Heart left ventricle (tissue), 16 donors: ENCODE results near the gene PSMG4. TPM values are rescaled to one million over a fixed set of nuclear protein-coding genes. Genes with fewer than 3 reads are reported as not detected.
"Not testable (repeated sequence)": the region's sequence is repeated elsewhere in the genome, so short reads cannot be mapped to it uniquely, and the experiment has no call there.

Experiments
- ATAC-seq, 4 donors: fragments of 200-7000 bp; cut with Tn5 transposase; one replicate each; pipeline ENCODE4 v1.9.1; 2020 to 2022; ENCODE audit warnings: moderate library complexity in 4 of 4, mild to moderate bottlenecking in 3 of 4, moderate number of reproducible peaks in 1 of 4
- DNase-seq, 5 donors: peaks; one replicate each; pipeline ENCODE4 v3.0.0-alpha.2; 2020
- H3K27ac ChIP-seq, 12 donors: fragments of 200-600 bp; sonication (generic) in 4 of 12; one replicate each; pipeline versions ENCODE4 v1.5.0 to v1.8.0; 2016 to 2022; ENCODE audit warnings: mild to moderate bottlenecking in 2 of 12
- H3K27me3 ChIP-seq, 9 donors: fragments of 200-600 bp; sonication (generic) in 2 of 9; one replicate each; pipeline versions ENCODE4 v1.5.1 to v1.8.0; 2016 to 2022; ENCODE audit warnings: mild to moderate bottlenecking in 3 of 9
- H3K36me3 ChIP-seq, 9 donors: fragments of 200-600 bp; sonication (generic) in 2 of 9; one replicate each; pipeline versions ENCODE4 v1.5.0 to v1.8.0; 2018 to 2022; ENCODE audit warnings: mild to moderate bottlenecking in 2 of 9
- H3K4me1 ChIP-seq, 12 donors: fragments of 200-600 bp; sonication (generic) in 4 of 12; one replicate each; pipeline versions ENCODE4 v1.5.0 to v1.8.0; 2016 to 2022; ENCODE audit warnings: mild to moderate bottlenecking in 3 of 12
- H3K4me3 ChIP-seq, 12 donors: fragments of 200-600 bp; sonication (generic) in 4 of 12; one replicate each; pipeline versions ENCODE4 v1.5.0 to v1.8.0; 2017 to 2022; ENCODE audit warnings: mild to moderate bottlenecking in 9 of 12, moderate library complexity in 4 of 12
- H3K9me3 ChIP-seq, 12 donors: fragments of 200-600 bp; sonication (generic) in 4 of 12; one replicate each; pipeline versions ENCODE4 v1.5.0 to v1.8.0; 2016 to 2022; ENCODE audit warnings: mild to moderate bottlenecking in 1 of 12
- POLR2A ChIP-seq, 2 donors: fragments of 450-650 bp; IDR thresholded peaks; one replicate each; pipeline ENCODE4 v1.6.1; 2017; ENCODE audit warnings: antibody characterized with exemption in 2 of 2, mild to moderate bottlenecking in 2 of 2, moderate library complexity in 2 of 2
- WGBS, 4 donors: extraction: QIAGEN DNeasy Blood & Tissue Kit in 2 of 4; methylation state at CpG; one replicate each; pipeline versions ENCODE4 v1.1.5 to v1.1.7; 2013 to 2018; 5-methylcytosine and 5-hydroxymethylcytosine counted together
- intact Hi-C, 10 donors: fragments of 100-400 bp; cut with DNase I; formaldehyde crosslinking; loops; one replicate each; pipeline versions ENCODE4 v1.11.1 to v1.14.2; 2022
- polyA plus RNA-seq, 2 donors: library from polyadenylated mRNA; stranded (reverse); fragments of 200-250 nt; gene quantifications; one replicate each; pipeline ENCODE4 v1.2.3, GENCODE V29; 2013
- total RNA-seq, 9 donors: library from RNA; depleted of rRNA in 2 of 9; stranded (reverse); fragments of >200 nt in 2 of 9; fragmentation: NEBNext Ultra II Directional in 3 of 9; extraction: Animal tissue kit (Norgen Biotek cat#: 25700) in 3 of 9; gene quantifications; one replicate each; pipeline versions ENCODE4 v1.1.0 to v1.2.4, GENCODE V29; 2016 to 2023
- TF ChIP-seq, protein P1 (sequence below), 12 donors: fragments of 200-600 bp; sonication (generic) in 4 of 12; IDR thresholded peaks; one replicate each; pipeline versions ENCODE4 v1.5.0 to v1.8.0; 2018 to 2022; ENCODE audit warnings: antibody characterized with exemption in 12 of 12, mild to moderate bottlenecking in 5 of 12
- donor health status: ischemic (EF 13 %, LVEDD 7.1; RV severe dilation, severe dysfunction).
- donor health status: healthy with polysubstance abuse.
- donor health status: DM: no; HTN: yes; CAD: no.
- donor health status: DM: no; HTN: no; CAD: no.
- donor health status: ischemic (EF 25% LVEDD 6.9; RV normal size, moderate dysfunction).
- donor health status: ischemic (EF 25% LVEDD 5.7; RV mildly dilated, moderate dysfunction).
- donor health status: healthy.
- donor health status: DM: yes; HTN: yes; CAD: no.
- donor health status: ischemic (EF 35%, LVEDD 5.7; RV mildly dilated, moderate dysfunction).
- donor health status: nonischemic (EF 11% LVEDD 7.7; RV severe dilation, severe dysfunction).
- donor health status: DM: yes; HTN: yes; CAD: no.
- donor health status: PGD.
- donor health status: ischemic (EF 29% LVEDD 5.4; RV normal size, mild dysfunction).
- donor health status: nonischemic (EF 23%, LVEDD 6.1; RV moderate dilation, normal function).

The PSMG4 gene
- total and polyA plus RNA-seq, 11 donors, result 6.2 to 21.7 (median 9.7) TPM

- intact Hi-C loops, result no loop called here
- H3K27me3 ChIP-seq, result peaks cover 0 to 11% (median 0%) of the 10 kb centered on the region in 9 donors
- no peaks in the 10 kb centered on the region for H3K36me3 ChIP-seq
- H3K9me3 ChIP-seq, result no peaks in the 10 kb centered on the region
- no peak overlapping the region for H3K27ac ChIP-seq
- H3K4me1 ChIP-seq, result peaks cover 0 to 8% (median 0%) of the 10 kb centered on the region in 12 donors
- no peak for TF ChIP-seq POLR2A (IDR thresholded peaks at IDR 0.05)
- TF ChIP-seq, protein P1, sequence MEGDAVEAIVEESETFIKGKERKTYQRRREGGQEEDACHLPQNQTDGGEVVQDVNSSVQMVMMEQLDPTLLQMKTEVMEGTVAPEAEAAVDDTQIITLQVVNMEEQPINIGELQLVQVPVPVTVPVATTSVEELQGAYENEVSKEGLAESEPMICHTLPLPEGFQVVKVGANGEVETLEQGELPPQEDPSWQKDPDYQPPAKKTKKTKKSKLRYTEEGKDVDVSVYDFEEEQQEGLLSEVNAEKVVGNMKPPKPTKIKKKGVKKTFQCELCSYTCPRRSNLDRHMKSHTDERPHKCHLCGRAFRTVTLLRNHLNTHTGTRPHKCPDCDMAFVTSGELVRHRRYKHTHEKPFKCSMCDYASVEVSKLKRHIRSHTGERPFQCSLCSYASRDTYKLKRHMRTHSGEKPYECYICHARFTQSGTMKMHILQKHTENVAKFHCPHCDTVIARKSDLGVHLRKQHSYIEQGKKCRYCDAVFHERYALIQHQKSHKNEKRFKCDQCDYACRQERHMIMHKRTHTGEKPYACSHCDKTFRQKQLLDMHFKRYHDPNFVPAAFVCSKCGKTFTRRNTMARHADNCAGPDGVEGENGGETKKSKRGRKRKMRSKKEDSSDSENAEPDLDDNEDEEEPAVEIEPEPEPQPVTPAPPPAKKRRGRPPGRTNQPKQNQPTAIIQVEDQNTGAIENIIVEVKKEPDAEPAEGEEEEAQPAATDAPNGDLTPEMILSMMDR (IDR thresholded peaks at IDR 0.05), result no peak
- H3K4me3 ChIP-seq, result no peak overlapping the region
- ATAC-seq (no peak), DNase-seq (no peak)
- 81 to 91% (median 89%) methylated on average over 4 of the region's 4 CpGs for WGBS, 4 donors
These were observed 16.0 kb upstream of the PSMG4 start for GRCh38 chr6:3242768-3243167.

DNA sequence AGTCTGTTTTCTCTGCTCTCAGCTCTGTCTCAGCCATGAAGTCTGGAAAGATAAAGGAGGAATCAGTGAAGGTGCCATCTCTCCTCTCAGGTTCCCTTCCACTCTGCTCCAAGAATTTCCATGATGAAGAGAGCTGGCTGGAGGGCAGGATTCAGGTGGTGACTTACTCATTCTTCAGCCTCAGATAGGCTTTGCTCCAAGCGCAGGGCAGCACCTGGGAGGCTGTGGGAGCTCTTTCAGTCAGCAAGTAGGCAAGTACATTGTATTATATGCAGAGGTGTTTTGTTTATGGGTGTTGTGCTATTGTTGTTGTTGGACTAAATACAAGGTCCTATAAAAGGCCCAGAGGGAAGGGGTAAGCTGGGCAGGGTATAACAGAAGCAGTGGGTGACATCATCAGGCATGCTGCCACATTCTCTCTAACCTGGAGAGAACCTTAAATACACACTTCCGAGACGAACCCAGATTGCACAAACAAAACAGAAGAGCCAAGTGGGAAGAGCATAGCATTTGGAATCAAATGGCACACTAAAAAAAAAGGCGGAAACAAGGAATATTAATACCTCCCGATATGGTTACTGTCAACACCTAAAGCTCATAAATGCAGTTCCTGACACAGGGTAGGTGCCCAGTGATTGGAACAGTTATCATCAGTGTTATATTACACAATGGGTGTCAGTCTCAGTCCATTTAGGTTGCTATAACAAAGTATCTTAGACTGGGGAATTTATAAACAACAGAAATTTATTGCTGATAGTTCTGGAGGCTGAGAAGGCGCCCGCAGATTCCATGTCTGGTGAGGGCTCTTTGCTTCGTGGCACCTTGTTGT is 14.5 kb upstream of the PSMG4 start:
- 92 to 95% (median 93%) methylated on average over 8 of the region's 8 CpGs for WGBS, 4 donors
- no peaks in the 10 kb centered on the region for H3K9me3 ChIP-seq

DNA sequence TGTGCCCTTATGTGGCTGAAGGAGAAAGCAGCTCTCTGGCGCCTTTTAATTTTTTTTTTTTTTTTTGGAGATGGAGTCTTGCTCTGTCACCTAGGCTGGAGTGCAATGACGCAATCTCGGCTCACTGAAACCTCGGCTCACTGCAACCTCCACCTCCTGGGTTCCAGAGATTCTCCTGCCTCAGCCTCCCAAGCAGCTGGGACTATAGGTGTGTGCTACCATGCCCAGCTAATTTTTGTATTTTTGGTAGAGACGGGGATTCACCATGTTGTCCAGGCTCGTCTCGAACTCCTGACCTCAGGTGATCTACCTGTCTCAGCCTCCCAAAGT is 13.9 kb upstream of the PSMG4 start:
- H3K9me3 ChIP-seq, ATAC-seq, H3K27ac ChIP-seq, H3K4me3 ChIP-seq, intact Hi-C loops, H3K36me3 ChIP-seq, DNase-seq: not testable (repeated sequence)
- Histone ChIP-seq H3K4me1 (peaks cover 0 to 10% (median 0%) of the 10 kb centered on the region in 12 donors), H3K27me3 (peaks cover 0 to 20% (median 0%) of the 10 kb centered on the region in 9 donors)
- WGBS, 4 donors, result 93 to 97% (median 96%) methylated on average over 7 of the region's 7 CpGs

More for the DNA sequence above, 14.5 kb upstream of the PSMG4 start:
- H3K36me3 ChIP-seq, result no peaks in the 10 kb centered on the region
- no peak for DNase-seq
- peaks cover 0 to 10% (median 0%) of the 10 kb centered on the region in 12 donors for H3K4me1 ChIP-seq
- TF ChIP-seq, protein P1 (IDR thresholded peaks at IDR 0.05), result no peak
- no peak for TF ChIP-seq POLR2A (IDR thresholded peaks at IDR 0.05)
- no peak for ATAC-seq
- H3K4me3 ChIP-seq, result no peak overlapping the region
- no peak overlapping the region for H3K27ac ChIP-seq
- H3K27me3 ChIP-seq, result peaks cover 0 to 19% (median 0%) of the 10 kb centered on the region in 9 donors
- intact Hi-C loops, result no loop called here

- ATAC-seq, result no peak
- no peak overlapping the region for H3K27ac ChIP-seq
- H3K36me3 ChIP-seq, result no peaks in the 10 kb centered on the region
- 94 to 99% (median 97%) methylated on average over 5 of the region's 5 CpGs for WGBS, 4 donors
- TF ChIP-seq, protein P1 (IDR thresholded peaks at IDR 0.05), result no peak
- TF ChIP-seq POLR2A (IDR thresholded peaks at IDR 0.05), result no peak
- peaks cover 0 to 14% (median 0%) of the 10 kb centered on the region in 12 donors for H3K4me1 ChIP-seq
- H3K4me3 ChIP-seq, result no peak overlapping the region
- no peak for DNase-seq
- intact Hi-C loops, result no loop called here
- H3K27me3 ChIP-seq, result peaks cover 0 to 20% (median 0%) of the 10 kb centered on the region in 9 donors
- H3K9me3 ChIP-seq, result no peaks in the 10 kb centered on the region
These were observed 13.5 kb upstream of the PSMG4 start for GRCh38 chr6:3245216-3245615.
